ENCODE data around the gene DLG1.

GRCh38 chr3:197151580-197151979, 146.8 kb downstream of the DLG1 start:
- TF ChIP-seq POLR2AphosphoS5 (IDR thresholded peaks at IDR 0.05) (no peak), CTCF (IDR thresholded peaks at IDR 0.05) (no peak), POLR2A (IDR thresholded peaks at IDR 0.05) (no peak), EP300 (IDR thresholded peaks at IDR 0.05; ENCODE audit: low read depth) (no peak)

Data from transverse colon (tissue), 4 donors.